NCI-H345 treated with DMSO at 0.1 percent for 48 hours (cell line): ENCODE data around the gene CSNK1G1.
"Not testable (repeated sequence)": the region's sequence is repeated elsewhere in the genome, so short reads cannot be mapped to it uniquely, and the experiment has no call there.

Experiments
- DNase-seq: peaks from one replicate; lab custom pipeline; 2025; ENCODE audit not compliant: unreplicated experiment; lab: John Stamatoyannopoulos, UW

CSNK1G1 gene

DNA sequence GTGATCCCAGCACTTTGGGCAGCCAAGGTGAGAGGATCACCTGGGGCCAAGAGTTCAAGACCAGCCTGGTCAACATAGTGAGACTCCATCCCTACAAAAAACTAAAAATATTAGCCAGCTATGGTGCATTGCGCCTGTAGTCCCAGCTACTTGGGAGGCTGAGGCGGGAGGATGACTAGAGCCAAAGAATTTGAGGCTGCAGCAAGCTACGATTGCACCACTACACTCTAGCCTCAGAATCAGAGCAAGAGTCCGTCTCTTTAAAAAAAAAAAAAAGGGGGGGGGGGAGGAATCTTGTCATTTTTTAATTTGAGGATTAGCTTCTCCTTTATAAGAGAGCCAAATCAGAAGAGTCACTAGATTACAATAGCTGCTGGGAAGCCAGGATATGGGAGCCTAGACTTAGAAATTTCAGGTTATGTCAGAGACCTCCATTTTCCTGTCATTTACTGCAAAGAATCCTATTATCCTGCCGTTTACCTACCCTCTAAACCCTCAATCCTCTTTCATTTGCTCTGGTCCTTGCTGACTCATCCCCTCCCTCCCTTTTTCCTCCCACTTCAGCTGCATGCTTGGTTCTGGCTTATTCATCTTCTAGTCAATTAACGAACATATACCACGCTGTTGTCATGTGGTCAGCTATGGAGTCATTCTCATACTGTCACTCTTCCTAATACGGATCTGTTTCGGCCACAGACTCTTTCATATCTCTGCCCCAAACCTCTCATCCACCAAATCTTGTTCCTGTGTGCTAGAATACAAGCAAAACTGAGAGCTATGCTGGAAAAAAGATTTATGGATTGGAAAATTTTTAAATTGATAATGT is 109.4 kb downstream of the CSNK1G1 start:
- DNase-seq, result no peak

DNA sequence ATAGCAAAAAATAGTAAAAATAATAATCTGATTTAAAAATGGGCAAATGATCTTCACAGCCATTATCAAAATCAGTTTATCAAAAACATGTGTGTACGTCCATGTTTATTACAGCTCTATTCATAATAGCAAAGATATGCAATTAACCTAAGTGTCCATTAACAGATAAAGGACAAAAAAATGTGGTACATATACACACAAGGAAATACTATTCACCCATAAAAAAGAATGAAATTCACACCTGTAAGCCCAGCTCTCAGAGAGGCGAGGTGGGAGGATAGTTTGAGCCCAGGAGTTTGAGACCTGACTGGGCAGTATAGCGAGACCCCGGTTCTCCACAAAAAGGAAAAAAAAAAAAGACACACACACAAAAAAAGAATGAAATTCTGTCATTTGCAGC is 110.6 kb downstream of the CSNK1G1 start:
- no peak for DNase-seq

DNA sequence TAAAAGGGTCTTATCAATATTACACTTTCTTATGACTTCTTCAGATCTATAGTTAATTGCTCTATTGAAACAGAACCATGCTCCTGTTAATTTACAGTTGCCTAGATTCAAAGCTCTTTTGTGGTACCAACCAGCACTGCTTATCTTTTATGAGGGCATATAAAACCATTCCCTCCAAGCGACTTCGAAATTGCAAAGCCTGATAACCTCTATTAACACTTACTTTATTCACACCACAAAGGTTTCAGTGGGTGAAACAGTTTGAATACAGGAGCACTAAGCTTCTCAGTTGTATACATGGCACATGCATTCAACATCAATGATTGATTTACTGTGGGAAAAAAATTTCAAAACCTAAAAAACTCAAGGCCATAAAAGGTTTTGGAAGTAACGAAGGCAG is 118.3 kb downstream of the CSNK1G1 start:
- no peak for DNase-seq

DNA sequence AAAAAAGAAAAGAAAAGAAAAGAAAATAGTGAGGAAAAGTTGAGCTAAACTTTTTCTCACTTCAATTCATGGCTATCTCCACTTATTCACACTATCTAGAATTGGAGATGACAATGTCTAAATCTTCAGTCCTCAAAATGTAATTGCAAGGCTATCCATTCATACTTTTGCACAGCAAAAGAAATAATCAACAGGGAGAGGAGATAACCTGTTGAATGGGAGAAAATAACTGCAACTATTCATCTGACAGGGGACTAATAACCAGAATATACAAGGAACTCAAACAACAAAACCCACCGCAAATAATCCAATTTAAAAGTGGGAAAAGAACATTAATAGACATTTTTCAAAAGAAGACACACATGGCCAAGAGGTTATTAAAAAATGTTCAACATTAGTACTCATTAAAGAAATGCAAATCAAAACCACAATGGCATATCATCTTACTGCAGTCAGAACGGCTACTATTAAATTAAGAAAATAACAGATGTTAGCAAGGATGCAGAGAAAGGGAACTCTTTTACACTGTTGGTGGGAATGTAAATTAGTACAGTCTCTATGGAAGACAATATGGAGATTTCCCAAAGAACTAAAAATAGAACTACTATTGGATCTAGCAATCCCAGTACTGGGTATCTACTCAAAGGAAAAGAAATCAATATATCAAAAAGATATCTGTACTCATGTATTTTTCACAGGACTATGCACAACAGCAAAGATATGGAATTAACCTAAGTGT is 119.6 kb downstream of the CSNK1G1 start:
- no peak for DNase-seq

DNA sequence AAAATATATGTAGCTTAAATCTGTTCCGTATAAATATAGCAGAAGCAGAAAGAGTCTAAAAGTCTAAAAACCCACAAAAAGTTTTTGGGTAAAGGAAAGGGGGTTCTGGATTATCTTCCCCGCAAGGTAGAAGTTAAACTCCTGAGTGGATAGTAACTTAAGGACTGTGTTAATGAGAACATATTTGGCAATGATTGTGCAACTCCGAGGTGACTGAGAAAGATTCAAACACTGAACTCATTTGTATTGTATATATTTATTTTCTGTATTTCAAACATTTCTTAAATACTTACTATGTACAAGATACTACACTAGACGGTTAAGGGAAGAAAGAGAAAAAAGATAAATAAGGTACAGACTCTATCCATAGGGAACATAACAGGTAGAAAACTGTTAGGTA is 120.4 kb downstream of the CSNK1G1 start:
- no peak for DNase-seq

DNA sequence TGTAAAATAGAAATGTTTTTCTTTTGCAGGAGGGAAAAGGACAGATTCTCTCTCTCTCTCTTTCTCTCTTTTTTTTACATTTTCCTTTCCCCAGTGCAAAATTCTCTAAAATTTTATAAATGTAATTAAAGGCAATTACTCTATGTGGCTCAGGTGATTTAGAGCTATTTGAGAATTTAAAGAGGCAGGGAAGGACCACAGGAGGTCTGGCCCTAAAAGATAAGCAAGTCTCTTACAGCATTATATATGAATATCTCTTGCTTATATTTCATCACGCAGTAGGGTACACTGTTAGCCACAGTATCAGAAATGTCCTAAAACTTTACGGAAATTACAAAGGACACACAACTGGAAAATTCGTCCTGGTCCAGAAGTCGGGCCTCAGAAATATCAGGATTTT is 122.7 kb downstream of the CSNK1G1 start:
- DNase-seq, result no peak

DNA sequence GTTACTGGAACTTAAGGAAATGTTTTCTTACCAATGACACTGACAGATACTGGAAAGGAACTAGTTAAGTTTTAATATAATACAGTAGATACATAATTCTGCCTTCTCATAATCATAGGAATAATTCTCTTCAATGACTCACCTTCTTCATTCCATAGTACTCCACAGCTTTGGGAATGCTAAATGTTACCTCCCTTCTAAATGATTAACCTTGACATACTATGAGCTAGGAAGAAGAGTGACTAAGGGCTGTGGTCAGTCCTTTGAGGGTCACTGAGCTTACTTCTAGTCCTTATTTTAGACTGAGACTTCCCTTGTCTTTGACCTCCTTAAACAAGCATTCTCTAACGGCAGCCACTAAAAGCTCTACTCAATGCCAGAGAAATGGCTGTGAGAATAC is 123.6 kb downstream of the CSNK1G1 start:
- no peak for DNase-seq

DNA sequence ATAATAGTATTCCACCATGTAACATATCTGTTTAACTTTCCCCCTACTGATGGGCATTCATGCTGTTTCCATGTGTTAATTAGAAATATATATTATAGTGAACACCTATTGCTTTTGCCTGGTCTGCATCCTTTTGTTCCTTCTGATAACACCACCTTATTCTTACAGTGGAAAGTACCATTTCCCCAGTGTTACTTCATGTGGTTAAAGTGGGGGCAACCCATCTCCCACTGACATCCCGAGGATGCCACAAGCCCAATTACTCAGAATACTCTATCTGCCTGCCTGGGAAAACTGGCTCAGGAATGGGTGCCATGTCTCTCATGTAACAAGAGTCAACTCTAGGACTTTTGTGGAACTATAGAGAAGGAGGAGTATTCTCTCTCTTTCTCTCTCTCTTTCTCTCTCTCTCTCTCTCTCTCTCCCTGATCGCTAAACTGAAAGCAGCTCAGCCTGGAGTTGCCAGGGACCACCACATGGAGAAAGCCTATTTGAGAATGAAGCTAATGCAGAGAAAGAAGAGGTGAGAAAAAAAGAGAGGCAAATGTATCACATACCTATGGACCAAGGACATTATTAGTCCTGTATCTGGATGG is 126.7 kb downstream of the CSNK1G1 start:
- DNase-seq, result no peak

DNA sequence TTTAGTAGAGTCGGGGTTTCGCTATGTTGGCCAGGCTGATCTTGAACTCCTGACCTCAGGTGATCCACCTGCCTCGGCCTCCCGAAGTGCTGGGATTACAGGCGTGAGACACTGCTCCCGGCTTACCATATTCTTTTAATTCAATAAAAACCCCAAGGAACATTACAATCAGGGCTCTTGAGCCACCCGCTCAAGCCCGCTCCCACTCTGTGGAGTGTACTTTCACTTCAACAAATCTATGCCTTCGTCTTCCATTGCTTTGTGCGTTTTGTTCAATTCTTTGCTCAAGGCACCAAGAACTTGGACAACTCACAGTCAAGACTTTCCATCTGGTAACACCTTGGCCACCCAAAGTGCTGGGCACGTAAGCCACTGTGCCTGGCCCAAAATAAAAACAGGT is 130.2 kb downstream of the CSNK1G1 start:
- no peak for DNase-seq

DNA sequence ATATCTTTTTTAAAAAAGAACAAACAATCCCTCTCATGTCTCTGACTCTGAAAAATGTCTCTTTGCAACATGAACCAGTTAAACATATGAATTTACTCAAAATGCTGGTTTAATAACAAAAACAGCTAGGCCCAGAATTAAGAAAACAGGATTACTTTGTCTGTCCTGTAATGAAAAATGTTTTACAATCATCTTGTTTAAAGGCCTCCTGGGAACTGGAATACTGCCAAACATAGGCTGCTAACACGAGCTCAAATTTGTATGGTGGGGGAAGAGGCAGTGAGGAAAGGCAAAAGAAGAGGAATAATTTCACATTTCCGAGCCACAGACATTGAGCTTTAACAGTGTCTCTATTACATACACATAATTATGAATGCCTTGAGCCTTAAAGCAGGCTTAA is 131.5 kb downstream of the CSNK1G1 start:
- DNase-seq, result no peak

DNA sequence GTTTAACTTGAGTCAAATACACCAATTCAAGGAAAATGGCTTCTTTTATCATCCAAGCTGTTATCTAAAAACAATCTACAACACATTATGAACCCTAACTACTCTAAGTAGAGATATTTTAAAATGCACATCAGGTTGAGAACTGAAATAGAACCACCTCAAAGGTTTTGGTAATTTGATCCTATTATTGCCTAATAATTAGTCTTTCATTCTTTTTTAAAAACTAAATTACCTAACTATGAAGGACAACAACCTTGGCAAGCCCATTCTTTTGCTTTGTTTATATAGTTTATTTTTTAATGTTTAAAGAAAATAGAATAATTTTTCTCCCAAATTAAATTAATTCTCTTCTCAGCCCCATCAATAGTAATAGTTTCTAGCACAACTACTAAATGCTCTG is 132.1 kb downstream of the CSNK1G1 start:
- DNase-seq, result no peak

DNA sequence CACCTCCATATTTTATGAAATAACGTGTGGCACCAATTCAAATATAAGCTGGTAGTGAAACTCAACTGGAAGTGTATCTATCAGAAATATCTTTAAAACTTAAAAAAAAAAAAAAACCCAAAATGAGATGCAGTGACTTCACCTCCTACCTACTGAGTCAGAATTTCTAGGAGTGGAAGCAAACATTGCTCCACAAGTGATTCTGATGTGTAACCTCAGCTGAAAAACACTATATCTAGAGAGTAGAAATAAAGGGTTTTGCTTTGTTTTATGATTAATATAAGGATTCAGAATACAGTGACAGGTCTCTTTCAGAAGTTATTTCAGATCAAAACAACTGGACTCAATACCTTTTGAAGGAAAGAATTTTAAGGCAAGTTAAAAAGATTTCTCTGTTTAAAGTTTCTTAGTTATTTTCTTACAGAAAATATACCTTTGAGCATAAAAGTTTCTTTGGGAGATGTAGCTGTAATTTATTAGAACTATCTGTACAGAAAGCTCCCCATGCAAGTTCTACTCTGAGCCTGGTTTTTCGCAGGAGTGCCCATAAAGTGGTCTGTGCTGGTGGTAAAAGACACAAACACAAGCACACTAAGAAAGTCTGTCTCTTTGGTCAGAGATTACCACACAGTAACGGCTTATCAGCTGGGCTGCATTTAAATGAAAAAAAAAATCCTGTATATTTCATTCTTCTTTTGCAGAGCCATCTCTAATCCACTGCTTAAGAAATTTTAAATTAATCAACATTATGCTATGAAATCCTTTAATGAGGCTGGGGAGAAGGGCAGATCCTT is 133.2 kb downstream of the CSNK1G1 start:
- no peak for DNase-seq

DNA sequence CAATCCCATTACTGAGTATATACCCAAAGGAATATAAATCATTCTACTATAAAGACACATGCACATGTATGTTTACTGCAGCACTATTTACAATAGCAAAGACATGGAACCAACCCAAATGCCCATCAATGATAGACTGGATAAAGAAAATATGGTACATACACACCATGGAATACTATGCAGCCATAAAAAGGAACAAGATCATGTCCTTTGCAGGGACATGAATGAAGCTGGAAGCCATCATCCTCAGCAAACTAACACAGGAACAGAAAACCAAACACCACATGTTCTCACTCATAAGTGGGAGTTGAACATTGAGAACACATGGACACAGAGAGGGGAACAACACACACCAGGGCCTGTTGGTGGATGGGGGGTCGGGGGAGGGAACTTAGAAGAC is 134.1 kb downstream of the CSNK1G1 start:
- DNase-seq, result not testable (repeated sequence)

DNA sequence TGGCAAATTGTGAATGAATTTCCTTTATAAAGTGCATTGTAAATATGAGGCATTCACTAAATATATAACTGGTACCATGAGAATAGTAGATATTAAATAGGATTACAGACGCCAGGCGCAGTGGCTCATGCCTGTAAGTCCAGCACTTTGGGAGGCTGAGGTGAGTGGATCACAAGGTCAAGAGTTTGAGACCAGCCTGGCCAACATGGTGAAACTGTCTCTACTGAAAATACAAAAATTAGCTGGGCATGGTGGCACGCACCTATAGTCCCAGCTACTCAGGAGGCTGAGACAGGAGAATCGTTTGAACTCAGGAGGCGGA is 138.6 kb downstream of the CSNK1G1 start:
- DNase-seq, result not testable (repeated sequence)

DNA sequence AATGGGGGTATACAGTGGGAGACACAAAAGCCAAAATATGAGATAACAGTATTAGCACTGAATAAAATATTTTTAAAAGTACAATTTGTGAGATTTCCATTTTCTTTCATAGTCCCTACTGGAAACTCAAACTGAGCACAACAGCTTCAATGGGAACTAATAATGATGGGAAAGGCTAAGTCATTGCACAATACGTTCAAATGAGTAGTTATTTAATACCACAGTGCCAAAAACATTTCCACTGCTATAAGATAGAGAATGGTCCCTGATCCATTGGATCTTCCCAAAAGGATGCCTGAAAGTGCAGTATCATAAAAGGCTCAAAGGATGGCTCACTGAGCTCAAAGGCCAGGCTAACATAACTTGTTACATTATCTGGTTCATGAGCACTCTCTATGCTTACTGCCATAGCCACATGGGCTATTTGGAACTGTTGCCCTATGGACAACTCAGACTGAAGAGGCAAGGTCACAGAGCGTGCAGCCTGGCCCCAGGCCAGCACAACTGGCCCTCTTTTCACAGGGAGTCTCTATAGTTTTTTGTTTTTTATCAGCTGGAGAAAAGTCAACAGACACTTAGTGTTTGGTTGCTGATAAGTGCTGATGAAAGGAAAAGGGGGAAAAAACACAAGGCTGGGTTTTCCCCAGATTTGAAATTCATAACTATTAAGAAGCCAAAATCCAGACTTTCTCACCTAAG is 139.1 kb downstream of the CSNK1G1 start:
- DNase-seq, result no peak

DNA sequence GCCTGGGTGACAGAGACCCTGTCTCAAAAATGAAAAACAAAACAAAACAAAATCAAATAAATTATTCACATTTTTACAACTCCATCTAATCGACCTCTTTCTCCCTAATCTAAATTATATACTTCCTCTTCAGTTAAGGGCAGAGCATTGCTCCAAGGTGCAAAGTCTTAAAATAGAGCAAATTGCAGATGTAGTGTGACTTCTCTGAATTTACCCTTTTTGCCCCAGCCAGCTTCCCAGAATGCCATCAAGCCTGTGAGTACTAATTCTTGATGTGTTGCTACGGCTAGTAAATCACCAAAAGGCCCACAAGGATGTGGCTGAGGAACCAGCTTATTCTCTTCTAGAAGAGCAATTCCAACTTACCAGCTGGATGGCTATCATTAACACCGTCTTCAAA is 139.8 kb downstream of the CSNK1G1 start:
- no peak for DNase-seq

DNA sequence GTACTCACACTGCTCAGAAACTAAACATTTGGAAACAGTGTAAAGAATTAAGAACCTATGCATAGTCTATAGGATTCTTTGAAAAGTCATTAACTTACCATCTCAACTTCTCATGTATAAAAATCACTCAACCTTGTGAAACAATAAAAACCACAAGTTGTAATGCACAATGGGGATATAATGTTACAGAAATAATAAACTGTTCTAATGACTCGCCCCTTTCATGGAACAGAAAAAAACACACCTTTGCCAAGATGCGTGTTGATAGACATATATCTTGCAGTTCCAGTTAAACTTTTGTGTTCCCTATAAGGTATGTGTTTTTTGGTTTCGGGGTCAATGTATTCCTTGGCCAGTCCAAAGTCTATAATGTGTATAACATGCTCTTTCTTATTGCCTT is 142.3 kb downstream of the CSNK1G1 start:
- no peak for DNase-seq

DNA sequence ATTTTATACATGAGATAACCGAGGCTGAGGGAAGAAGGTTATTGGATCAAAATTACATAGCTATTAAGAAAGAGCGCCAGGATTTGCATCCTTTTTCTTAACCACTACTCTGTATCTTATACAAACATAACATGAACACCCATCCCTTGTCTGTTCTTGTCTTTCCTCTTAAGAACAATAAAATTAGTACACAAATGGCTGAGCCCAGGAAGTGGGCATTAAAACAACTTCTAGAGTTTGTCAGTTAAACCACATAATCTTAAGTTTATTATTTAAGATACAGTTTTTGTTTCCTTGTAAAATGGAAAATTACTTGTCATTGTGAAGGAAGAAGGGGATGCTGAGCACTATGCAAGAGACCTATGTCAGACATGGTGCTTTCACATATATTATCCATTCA is 144.3 kb downstream of the CSNK1G1 start:
- no peak for DNase-seq

DNA sequence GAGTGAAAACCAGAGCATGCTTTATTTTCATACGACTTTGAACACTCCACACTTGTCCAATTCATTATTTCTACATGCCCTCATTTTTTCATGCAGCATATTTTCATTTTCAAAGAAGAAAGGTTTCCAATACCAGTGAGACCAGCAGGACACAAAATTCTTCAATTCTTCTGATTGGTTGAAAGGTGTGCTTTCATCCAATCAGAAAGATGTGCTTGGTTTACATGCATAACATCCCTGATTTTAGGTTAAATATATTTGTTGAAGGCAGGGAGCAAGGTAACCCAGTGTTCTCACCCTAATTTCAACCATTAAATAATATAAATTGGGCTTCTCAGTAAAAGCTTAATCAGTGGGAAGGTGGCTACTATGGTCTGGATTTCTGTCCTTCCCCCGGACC is 145.6 kb downstream of the CSNK1G1 start:
- DNase-seq, result no peak

DNA sequence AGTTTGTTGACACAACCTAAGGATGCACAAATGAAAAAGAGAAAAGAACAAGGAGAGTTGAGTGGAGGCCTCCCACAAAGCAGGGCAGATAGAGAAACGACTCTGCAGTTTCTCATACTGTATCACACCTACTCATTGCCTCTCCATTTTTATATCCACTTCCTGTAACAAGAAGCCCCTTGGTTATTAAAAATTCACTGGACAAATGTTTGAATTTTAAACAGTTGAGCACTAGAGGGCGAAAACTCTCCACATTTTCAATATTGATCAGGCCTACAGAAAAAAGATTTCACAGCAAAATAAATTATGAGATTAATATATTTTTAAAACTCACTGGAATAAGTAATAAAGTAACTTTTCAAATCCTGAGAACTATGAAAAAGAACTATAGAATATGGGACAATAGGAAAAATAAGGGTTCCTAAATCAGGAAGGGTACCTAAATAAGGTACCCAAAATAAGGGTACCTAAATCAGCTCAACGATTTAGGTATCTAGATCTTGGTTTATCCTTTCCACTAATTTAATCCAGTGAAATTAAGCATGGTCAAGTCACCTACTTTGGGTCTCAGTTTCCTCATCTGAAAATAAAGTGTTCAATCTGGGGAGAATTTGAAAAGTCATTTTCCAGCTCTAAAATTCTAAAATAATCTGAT is 146.2 kb downstream of the CSNK1G1 start:
- DNase-seq, result no peak
